ENCODE results near the gene EYS.
"Not testable (repeated sequence)": the region's sequence is repeated elsewhere in the genome, so short reads cannot be mapped to it uniquely, and the experiment has no call there.

The EYS gene

DNA sequence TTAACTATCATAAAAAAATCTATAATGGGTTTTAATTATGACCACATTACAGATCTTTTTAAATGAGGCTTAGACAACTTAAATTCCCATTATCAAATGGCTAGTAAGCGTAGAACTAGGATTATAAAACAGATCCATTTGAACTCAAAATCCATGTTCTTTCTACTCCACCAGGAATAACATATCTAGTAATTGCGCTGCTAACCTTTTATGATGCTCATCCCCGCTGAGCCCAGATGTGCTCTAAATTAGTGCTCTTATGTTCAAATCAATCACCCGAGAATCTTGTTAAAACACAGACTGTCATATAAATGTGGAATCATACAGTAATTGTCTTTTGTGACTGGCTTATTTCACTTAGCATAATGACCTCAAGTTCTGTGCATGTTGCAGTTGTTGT, 1168.3 kb downstream of the EYS start:
- no peak for DNase-seq

GRCh38 chr6:64527899-64528298, 1179.1 kb downstream of the EYS start:
- DNase-seq, result no peak

DNA sequence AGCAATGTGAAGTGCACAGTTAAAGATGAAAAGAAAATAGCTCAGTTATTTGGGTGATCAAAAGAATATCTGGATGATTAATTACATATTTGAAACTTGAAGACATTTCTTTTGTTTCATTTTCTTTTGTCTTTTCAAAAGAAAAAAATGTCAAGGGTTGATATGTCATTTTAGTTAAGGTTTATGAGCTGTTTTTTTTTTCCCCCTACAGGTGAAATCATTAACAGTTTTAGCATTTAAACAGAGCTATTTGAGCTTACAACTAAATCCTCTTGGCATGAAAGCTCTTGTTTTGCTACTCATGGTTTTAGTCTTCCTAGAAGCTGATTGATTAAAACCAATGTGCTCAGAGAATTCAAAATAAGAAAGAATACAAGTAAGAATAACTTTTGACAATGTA, 1184.2 kb downstream of the EYS start:
- DNase-seq, result no peak

- no peak for DNase-seq
Observed at GRCh38 chr6:64520050-64520449, 1187.0 kb downstream of the EYS start.

DNA sequence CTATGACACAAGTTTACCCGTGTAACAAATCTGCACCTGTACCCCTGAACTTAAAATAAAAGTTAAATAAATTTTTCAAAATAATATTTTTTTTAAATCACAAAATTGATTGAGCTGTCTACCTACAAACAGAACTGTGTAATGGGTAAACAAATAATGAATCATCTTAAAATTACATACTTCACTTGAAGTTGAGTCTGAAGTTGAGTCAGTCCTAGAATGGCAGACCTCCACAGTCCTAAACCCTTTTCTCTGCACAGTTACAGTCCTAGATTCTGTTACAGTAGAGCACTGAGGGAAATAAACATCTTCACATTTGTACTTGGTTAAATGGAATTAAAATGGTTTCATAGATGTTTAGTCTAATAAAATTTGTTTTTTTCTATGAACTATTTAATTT, 1190.6 kb downstream of the EYS start:
- no peak for DNase-seq

DNA sequence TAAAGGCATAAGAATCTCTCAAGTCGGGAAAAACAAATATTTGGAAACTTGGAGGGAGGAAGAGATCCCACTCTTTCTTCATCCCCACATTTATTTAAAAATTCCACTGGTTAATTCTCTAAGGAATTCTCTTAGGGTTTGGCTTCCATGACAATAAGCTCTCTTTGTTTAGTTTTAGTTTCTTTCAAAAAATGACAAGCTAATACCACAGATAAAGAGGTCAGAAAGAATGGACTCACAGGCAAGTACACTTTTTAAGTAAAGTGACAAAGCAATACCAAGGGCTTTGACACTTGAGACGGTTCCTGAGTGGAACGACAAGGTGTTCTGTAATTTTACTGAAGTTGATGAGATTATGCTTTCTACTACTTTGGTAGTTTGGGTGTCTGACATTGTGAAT, 1199.4 kb downstream of the EYS start:
- DNase-seq, result no peak

- DNase-seq, result no peak
Observed at GRCh38 chr6:64505312-64505711, 1201.7 kb downstream of the EYS start.

DNA sequence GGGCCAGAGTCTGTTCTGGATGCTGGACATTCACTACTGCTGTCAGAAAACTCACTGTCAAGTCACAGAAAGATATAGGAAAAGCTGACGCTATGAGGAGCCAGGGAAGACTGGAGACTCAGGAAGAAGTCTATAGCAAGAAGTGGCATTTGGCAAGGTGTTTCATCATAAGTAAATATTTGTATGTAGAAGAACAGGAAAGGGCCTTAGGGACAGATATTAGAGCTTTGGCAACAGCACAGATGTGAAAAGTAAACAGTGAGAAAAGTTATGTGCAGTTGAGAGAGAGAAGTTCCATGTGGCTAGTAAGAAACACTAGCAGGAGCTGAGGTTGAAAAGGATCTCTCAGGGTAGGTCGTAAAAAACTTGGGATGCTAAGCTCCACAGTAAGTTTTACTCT, 1202.5 kb downstream of the EYS start:
- DNase-seq, result no peak

DNA sequence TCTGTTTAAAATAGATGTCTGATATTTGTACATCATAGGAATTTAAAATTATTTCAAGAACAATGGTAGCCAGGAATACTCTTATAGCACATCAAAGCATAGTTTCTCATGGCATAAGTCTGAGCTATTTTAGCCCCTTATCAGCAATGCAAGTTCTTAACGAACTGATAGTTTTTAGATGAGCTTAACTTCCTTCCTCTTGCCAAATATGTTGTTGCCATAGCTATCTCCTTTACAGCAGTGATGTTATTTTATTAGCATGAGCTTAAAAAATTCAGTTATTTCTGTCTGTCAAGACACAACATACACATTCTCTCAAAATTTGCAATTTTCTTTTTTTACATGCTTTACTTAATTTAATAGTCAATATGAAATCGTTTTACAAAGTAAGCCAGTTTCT, 1204.2 kb downstream of the EYS start:
- no peak for DNase-seq

DNA sequence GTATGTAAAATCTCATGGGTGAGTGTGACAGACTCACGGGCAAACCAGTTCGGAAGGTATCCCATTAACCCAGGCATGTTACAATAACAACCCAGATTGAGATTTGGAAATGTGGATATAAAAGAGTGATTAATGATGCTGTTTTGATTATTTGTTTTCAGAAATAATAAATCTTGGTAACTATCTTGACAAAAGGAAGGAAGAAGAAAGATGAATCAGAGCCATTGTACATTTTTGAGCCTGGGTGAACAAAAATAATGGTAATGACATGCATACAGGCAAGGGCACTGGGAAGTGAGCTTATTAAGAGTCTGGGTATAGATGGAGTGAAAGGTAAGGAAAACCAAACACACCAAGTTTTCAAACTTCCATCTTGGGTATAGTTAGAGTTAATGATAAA, 1209.4 kb downstream of the EYS start:
- no peak for DNase-seq

GRCh38 chr6:64489763-64490162, 1217.3 kb downstream of the EYS start:
- DNase-seq, result no peak

DNA sequence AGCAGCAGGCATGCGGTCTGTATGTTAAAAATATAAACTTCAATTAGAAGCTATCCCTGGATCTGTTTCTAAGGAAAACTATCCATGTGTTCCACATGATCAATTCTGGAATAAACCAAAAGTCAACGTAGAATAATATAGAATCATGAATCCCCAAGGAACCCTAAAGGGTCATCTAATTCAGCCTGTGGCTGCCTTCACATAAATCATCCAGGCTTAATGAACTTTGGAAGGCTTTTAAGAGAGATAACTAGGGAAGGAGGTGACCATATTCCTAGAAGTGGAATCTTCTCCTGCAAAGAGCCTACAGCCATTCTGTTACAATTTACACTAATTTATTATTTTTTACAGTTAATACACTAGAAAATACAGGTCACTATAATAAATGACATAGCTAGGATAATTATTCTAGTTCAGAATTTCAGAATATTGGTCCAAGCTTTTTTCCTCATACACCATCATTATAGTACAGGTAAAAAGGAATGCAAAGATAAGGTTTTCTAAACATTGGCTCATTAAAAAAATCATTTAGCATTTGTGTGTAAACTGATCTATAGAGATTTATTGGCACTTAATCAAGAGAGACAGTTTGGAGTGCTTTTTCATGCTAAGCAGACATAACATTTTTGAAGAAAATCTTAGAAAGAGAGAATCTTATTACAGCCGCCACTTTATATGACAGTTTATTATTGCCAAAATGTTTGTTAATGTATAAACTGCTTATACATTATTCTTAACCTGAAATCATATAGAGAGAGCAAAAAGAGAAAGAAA, 1220.3 kb downstream of the EYS start:
- DNase-seq, result no peak

DNA sequence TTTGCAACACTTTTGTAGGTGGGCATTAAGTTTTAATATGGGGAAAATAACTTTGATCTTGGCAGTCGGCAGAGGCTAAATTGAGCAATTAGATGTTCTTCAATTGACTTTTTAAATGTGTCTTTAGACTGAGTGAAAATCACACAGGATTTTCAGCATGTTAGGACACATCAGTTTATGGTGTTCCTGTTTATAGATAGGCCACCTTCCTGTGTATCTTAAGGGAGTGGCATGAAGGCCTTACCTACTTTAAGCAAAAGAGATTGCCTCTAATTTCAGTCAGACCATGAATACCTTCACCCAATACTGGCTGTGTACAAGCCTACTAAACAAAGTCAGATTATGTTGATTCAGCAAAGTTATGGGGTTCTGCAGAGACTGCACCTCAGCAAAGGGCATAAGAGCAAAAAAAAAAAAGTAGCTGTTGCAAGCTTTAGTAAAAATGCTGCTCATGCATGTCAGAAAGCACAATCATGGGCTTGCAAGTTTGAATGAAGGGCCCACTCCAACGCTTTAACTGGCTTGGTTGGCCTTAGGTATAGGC, 1223.0 kb downstream of the EYS start:
- DNase-seq, result no peak

- DNase-seq, result no peak
Observed at GRCh38 chr6:64482631-64483030, 1224.4 kb downstream of the EYS start.

- DNase-seq, result no peak
Observed at GRCh38 chr6:64479134-64479533, 1227.9 kb downstream of the EYS start.

DNA sequence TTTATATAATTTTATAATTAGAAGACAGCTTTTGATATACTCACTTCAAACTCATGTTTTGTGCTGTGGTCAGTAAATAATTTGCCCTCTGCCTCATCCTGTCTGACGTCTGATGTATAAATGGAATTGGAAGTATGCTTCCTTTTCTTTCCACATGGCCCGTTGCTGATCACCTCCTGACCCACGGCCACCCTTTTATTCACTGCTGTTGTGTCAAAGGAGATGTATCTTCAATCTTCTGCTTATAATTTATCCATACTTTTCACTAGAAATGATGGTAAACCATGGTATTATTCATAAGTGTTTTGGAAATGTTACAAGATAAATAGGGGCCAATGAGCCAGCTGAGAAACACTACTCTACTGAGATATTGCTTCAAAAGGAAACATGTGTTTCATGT, 1229.6 kb downstream of the EYS start:
- DNase-seq, result no peak

GRCh38 chr6:64476935-64477334, 1230.1 kb downstream of the EYS start:
- no peak for DNase-seq

- DNase-seq, result not testable (repeated sequence)
Observed at GRCh38 chr6:64469405-64469804, 1237.6 kb downstream of the EYS start.

DNA sequence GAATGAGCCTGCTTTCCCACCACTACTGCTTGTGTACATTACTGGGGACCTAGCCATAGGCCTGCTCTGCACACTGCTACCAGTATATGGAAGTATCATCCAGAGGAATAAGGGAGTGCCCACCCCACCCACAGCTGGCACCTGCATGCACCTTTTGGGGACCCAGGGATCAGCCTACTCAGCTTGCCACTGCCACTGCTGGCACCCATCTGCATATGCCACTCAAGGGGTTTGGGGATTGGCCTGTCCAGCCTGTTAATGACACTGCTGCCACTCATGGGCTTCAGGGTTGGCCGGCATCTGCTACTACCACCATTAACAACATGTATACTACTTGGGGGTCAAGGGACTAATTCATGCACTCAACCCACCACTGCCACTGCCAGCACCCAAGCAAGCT, 1239.4 kb downstream of the EYS start:
- no peak for DNase-seq

DNA sequence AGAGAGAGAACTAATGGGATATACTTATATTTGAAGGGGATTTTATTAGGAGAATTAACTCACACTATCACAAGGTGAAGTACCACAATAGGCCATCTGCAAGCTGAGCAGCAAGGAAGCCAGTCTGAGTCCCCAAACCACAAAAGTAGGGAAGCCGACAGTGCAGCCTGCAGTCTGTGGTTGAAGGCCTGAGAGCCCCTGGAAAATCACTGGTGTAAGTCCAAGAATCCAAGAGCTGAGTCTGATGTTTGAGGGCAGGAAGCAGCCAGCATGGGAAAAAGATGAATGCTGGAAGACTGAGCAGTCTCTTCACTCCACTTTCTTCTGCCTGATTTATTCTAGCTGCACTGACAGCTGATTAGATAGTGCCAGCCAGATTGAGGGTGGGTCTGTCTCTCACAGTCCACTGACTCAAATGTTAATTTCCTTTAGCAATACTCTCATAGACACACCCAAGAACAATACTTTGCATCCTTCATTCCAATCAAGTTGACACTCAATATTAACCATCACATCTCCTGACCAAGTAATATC, 1247.5 kb downstream of the EYS start:
- DNase-seq, result no peak

GRCh38 chr6:64448101-64448500, 1258.9 kb downstream of the EYS start:
- DNase-seq, result not testable (repeated sequence)

- no peak for DNase-seq
Observed at GRCh38 chr6:64445038-64445437, 1262.0 kb downstream of the EYS start.

GRCh38 chr6:64439274-64439673, 1267.8 kb downstream of the EYS start:
- no peak for DNase-seq

- no peak for DNase-seq
Observed at GRCh38 chr6:64437996-64438395, 1269.0 kb downstream of the EYS start.

DNA sequence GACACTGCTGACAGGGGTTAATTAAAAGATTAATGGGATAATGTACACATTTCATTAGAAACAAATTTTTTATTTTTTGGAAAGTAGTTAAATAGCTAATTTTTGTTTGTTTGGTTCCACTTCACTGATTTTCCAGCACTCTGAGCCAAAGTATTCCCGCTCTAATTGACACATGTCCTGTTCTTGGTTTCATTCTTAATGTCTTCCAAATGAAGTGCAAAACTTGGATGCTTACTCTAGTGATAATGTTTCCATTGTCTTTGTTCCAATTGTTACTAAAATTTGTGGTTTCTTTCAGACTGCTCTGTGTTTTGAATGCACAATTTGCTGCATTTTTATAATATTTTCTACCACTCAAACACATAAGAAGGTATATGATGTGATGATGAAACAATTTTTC, 1277.1 kb downstream of the EYS start:
- DNase-seq, result no peak
